Lower lobe of right lung (tissue), 2 donors: ENCODE data around the gene RPL10. TPM values are rescaled to one million over a fixed set of nuclear protein-coding genes. Genes with fewer than 3 reads are reported as not detected.

Experiments
- ATAC-seq, 2 donors: fragments of 200-7000 bp; cut with Tn5 transposase; one replicate each; pipeline ENCODE4 v1.9.1; 2020 to 2022; ENCODE audit warnings: mild to moderate bottlenecking in 2 of 2, moderate library complexity in 2 of 2
- DNase-seq: peaks from one replicate; pipeline ENCODE4 v3.0.0-alpha.2; 2020
- H3K27ac ChIP-seq: fragments of 200-600 bp; one replicate; pipeline ENCODE4 v1.8.0; 2022
- H3K27me3 ChIP-seq: fragments of 200-600 bp; one replicate; pipeline ENCODE4 v1.8.0; 2022; ENCODE audit warnings: low read depth
- H3K36me3 ChIP-seq: fragments of 200-600 bp; one replicate; pipeline ENCODE4 v1.8.0; 2022; ENCODE audit warnings: mild to moderate bottlenecking
- H3K4me1 ChIP-seq: fragments of 200-600 bp; one replicate; pipeline ENCODE4 v1.8.0; 2022
- H3K4me3 ChIP-seq: fragments of 200-600 bp; one replicate; pipeline ENCODE4 v1.8.0; 2022; ENCODE audit warnings: mild to moderate bottlenecking
- H3K9me3 ChIP-seq: fragments of 200-600 bp; one replicate; pipeline ENCODE4 v1.8.0; 2022
- intact Hi-C: fragments of 100-400 bp; cut with DNase I; formaldehyde crosslinking; loops from one replicate; pipeline ENCODE4 v1.11.0; 2022
- total RNA-seq: library from RNA; stranded (reverse); fragmentation: NEBNext Ultra II Directional; extraction: Animal tissue kit (Norgen Biotek cat#: 25700); gene quantifications from one replicate; pipeline ENCODE4 v1.2.1, GENCODE V29; 2021
- TF ChIP-seq, protein P1 (sequence below): fragments of 200-600 bp; IDR thresholded peaks from one replicate; pipeline ENCODE4 v1.8.0; 2022; ENCODE audit warnings: antibody characterized with exemption, mild to moderate bottlenecking
- donor health status: DM: no; HTN: yes; CAD: no; lungs with severe emphysema.

The RPL10 gene
- total RNA-seq, 1 donor from 2014 or later, result 2,678 TPM

DNA sequence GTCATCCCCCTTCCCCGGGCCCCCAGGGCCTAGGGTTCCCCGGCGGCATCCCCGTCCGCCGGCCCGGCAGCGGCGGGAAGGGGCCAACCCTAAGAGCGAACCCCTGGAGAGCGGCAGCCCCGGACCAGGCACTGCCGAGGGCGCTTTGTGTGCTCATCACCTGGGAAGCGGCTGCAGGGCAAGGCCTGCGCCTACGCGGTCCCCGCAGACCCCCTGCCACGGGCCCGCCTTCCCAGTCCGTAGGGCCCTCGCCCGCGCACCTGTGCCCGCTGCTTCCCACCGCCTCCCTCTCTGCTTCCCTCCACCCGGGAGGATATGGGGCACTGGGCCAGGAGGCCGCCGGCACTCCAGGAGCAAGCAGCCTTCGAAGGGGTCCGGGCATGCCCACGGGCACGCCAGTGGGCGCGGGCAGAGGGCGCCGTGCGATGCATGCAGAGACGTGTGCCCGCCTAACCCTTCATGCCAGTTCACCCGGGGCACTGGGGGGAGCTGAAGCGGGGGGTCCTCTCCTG, 26.3 kb upstream of the RPL10 start:
- Histone ChIP-seq H3K27ac (peak overlapping the region; percentile 88), H3K27me3 (no peaks in the 10 kb centered on the region), H3K9me3 (no peaks in the 10 kb centered on the region), H3K36me3 (peaks cover 15% of the 10 kb centered on the region), H3K4me3 (peak overlapping the region; percentile 75), H3K4me1 (peaks cover 48% of the 10 kb centered on the region)
- intact Hi-C loops, result no loop called here
- ATAC-seq, result no peak
- TF ChIP-seq, protein P1, sequence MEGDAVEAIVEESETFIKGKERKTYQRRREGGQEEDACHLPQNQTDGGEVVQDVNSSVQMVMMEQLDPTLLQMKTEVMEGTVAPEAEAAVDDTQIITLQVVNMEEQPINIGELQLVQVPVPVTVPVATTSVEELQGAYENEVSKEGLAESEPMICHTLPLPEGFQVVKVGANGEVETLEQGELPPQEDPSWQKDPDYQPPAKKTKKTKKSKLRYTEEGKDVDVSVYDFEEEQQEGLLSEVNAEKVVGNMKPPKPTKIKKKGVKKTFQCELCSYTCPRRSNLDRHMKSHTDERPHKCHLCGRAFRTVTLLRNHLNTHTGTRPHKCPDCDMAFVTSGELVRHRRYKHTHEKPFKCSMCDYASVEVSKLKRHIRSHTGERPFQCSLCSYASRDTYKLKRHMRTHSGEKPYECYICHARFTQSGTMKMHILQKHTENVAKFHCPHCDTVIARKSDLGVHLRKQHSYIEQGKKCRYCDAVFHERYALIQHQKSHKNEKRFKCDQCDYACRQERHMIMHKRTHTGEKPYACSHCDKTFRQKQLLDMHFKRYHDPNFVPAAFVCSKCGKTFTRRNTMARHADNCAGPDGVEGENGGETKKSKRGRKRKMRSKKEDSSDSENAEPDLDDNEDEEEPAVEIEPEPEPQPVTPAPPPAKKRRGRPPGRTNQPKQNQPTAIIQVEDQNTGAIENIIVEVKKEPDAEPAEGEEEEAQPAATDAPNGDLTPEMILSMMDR, result no peak
- DNase-seq, result no peak

DNA sequence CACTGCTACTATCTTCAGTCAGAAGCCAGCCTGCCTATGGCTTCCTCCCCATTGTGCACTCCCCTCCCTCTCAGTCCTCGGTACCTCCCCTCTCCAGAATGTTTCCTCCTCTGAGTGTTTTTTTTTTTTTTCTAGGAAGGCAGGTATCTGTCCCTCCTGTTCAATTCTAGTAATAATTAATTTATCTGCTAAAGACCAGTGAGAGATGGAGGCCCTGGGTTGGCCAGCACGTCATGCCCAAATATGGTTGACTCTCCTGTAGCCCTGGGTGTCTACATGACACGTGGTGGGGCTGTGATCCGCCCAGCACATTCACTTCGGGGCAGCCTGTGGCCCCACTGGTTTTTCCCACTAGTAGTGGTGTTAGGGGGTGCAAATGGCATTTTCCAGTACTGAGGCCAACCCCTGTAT, 25.6 kb upstream of the RPL10 start:
- H3K36me3 ChIP-seq, result peaks cover 7% of the 10 kb centered on the region
- H3K4me1 ChIP-seq, result peaks cover 44% of the 10 kb centered on the region
- no peak for DNase-seq
- intact Hi-C loops, result no loop called here
- no peaks in the 10 kb centered on the region for H3K27me3 ChIP-seq
- H3K27ac ChIP-seq, result no peak overlapping the region
- peak overlapping the region; percentile 75 for H3K4me3 ChIP-seq
- TF ChIP-seq, protein P1, result no peak
- H3K9me3 ChIP-seq, result no peaks in the 10 kb centered on the region
- ATAC-seq, result no peak

DNA sequence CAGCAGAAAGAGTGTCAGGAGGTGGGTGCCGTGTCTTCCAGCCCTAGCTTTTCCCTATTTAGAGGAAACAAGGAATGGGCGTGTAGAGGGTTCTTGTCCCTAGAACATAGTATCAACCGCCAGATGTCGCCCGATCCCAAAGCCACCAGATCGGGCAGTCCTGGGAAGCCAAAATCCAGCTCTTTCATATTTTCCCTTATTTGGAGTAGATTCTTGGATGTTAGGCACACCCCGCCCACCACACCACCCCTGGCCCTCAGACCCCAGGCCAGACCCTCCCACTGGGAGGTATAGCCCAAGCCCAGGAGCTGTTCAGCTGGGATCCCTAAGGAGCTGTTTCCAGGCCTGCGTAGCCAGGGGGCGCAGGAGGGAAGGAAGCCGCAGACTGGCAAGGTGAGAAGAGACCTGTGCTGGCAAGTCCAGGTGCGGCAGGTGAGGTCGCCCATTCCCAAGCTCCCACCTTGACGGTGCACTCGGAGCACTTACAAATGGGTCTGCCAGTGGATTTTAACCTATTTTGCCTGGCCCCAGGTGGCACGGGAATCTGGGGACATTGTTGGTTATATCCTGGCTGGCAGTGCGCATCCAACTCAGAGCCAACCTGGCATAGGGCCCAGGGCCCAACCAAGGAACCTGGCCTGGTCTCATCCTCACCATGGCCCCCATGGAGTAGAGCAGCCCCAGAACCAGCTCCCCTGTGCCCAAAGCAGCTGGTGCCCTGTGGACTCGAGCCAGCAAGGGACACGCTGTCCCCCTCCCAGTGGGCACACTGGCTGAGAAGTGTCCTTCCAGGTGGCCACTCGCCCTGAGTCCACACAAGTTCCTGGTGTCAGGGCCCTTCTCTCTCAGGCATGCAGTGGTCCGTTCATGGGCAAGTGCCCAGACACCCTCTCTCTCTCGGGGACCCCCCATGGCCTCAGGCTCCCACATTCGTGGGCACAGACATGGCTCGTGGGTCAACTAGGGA, 24.6 kb upstream of the RPL10 start:
- DNase-seq (no peak), ATAC-seq (peak in 1 of 2 donors; percentile 13)
- Histone ChIP-seq H3K27me3 (no peaks in the 10 kb centered on the region), H3K36me3 (no peaks in the 10 kb centered on the region), H3K4me1 (peaks cover 38% of the 10 kb centered on the region), H3K4me3 (peak overlapping the region; percentile 75), H3K27ac (peak overlapping the region; percentile 65), H3K9me3 (no peaks in the 10 kb centered on the region)
- intact Hi-C loops, result no loop called here
- TF ChIP-seq, protein P1, result peak; percentile 55

DNA sequence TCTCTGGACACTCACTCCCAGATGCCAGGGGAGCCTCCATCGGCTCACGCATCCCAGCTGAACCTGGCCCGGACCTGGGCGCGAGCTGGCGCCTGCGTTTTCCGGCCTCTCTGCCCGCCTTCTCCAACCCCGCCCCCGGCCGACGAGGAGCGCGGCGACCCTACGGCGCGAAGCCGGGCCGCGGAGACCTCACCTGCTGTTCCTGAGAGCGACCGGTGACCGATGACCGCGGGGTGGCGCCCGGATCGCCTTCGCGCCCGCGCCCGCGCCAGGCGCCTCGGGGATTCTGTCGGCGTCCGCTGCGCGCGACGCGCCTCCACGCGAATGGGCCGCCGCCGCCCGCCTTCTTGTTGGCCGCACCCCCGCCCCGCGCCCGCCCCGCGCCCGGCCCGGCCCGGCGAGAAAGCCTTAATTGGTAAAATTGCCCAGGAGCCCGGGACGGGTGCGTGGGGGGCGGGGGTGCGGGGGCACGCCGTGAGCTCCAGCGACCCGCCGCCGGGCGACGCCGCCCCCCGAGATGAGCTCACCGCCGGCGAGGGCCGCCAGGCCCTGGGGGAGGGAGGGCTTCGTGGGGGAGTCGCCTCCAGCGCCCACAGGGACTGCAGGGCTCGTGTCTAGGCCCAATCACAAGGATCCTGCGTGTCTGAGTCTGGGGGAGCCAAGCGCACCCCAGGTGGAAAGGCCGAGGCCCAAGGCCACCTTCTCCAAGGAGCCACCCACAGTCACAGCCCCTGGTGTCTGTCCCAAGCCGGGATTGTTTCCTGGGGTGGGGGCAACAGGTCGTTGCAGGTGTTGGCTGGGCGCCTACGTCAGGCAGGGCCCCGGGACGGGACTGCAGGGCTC, 23.6 kb upstream of the RPL10 start, which contains the start of gene FLNA:
Gene FLNA, minus strand, starts transcription at position 322 of the 843 bp plus-strand sequence. CDS start 3,389 bp downstream, outside the sequence.
- Histone ChIP-seq H3K27me3 (no peaks in the 10 kb centered on the region), H3K27ac (peak within 1 kb of the TSS; percentile 65), H3K36me3 (no peaks in the 10 kb centered on the region), H3K9me3 (no peaks in the 10 kb centered on the region), H3K4me3 (peak within 1 kb of the TSS; percentile 75), H3K4me1 (peaks cover 37% of the 10 kb centered on the region)
- TF ChIP-seq, protein P1, result no peak
- intact Hi-C loops, result no loop called here
- ATAC-seq (no peak), DNase-seq (no peak)

DNA sequence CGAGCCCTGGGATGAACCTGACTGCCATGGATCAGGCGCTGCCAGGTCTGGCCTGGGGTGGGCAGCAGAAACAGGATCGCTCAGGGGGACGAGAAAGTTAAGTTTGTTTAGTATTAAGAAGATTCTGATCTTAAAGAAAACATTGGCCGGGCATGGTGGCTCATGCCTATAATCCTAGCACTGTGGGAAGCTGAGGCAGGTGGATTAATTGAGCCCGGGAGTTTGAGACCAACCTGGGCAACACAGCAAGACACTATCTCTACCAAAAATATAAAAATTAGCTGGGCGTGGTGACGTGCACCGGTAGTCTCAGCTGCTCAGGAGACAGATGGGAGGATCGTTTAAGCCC, 23.0 kb upstream of the RPL10 start:
- Histone ChIP-seq H3K4me1 (peaks cover 38% of the 10 kb centered on the region), H3K27me3 (no peaks in the 10 kb centered on the region), H3K36me3 (no peaks in the 10 kb centered on the region), H3K4me3 (peak overlapping the region; percentile 75), H3K27ac (no peak overlapping the region), H3K9me3 (no peaks in the 10 kb centered on the region)
- ATAC-seq, result no peak
- TF ChIP-seq, protein P1, result no peak
- intact Hi-C loops, result no loop called here
- no peak for DNase-seq
